Measurements from ENCODE around the gene LPCAT1.
A peak's percentile ranks its signal among the peaks of the same experiment; 100 is the strongest.
"Not testable (repeated sequence)": the region's sequence is repeated elsewhere in the genome, so short reads cannot be mapped to it uniquely, and the experiment has no call there.

LPCAT1 gene

GRCh38 chr5:1540831-1541701 is 17.3 kb upstream of the LPCAT1 start:
- DNase-seq (ENCODE audit: low read depth in 3 of 3), result no peak

- DNase-seq (ENCODE audit: low read depth in 3 of 3), result no peak
Measured at GRCh38 chr5:1540166-1540565, 16.4 kb upstream of the LPCAT1 start.

GRCh38 chr5:1539393-1540161 is 15.8 kb upstream of the LPCAT1 start:
- not testable (repeated sequence) for DNase-seq (ENCODE audit: low read depth in 3 of 3)

GRCh38 chr5:1538741-1539392 is 15.1 kb upstream of the LPCAT1 start:
- DNase-seq (ENCODE audit: low read depth in 3 of 3), result no peak

- DNase-seq (ENCODE audit: low read depth in 3 of 3), result no peak
Measured at GRCh38 chr5:1538276-1538675, 14.5 kb upstream of the LPCAT1 start.

GRCh38 chr5:1537603-1538154 is 13.9 kb upstream of the LPCAT1 start:
- DNase-seq (ENCODE audit: low read depth in 3 of 3), result no peak

- no peak for DNase-seq (ENCODE audit: low read depth in 3 of 3)
Measured at GRCh38 chr5:1536871-1537602, 13.3 kb upstream of the LPCAT1 start.

- DNase-seq (ENCODE audit: low read depth in 3 of 3), result peak; percentile 45 to 68 (median 55)
Measured at GRCh38 chr5:1536322-1536845, 12.6 kb upstream of the LPCAT1 start.

- no peak for DNase-seq (ENCODE audit: low read depth in 3 of 3)
Measured at GRCh38 chr5:1535646-1536045, 11.9 kb upstream of the LPCAT1 start.

- no peak for DNase-seq (ENCODE audit: low read depth in 3 of 3)
Measured at GRCh38 chr5:1532384-1532783, 8.6 kb upstream of the LPCAT1 start.

GRCh38 chr5:1529498-1529897 is 5.7 kb upstream of the LPCAT1 start:
- DNase-seq (ENCODE audit: low read depth in 3 of 3), result no peak

- DNase-seq (ENCODE audit: low read depth in 3 of 3), result no peak
Measured at GRCh38 chr5:1527533-1528205, 3.9 kb upstream of the LPCAT1 start.

GRCh38 chr5:1526681-1527131 is 2.9 kb upstream of the LPCAT1 start:
- no peak for DNase-seq (ENCODE audit: low read depth in 3 of 3)

- DNase-seq (ENCODE audit: low read depth in 3 of 3), result no peak
Measured at GRCh38 chr5:1526190-1526631, 2.5 kb upstream of the LPCAT1 start.

- DNase-seq (ENCODE audit: low read depth in 3 of 3), result no peak
Measured at GRCh38 chr5:1525624-1526189, 1.9 kb upstream of the LPCAT1 start.

GRCh38 chr5:1524799-1525623 is 1.3 kb upstream of the LPCAT1 start:
- no peak for DNase-seq (ENCODE audit: low read depth in 3 of 3)

- DNase-seq (ENCODE audit: low read depth in 3 of 3), result no peak
Measured at GRCh38 chr5:1524481-1524798, 680 bp upstream of the LPCAT1 start.

GRCh38 chr5:1523480-1523792 is 324 bp downstream of the LPCAT1 start:
- DNase-seq (ENCODE audit: low read depth in 3 of 3), result no peak
